HS-27A (cell line): ENCODE data around the gene RMND5B.
"Not testable (repeated sequence)": the region's sequence is repeated elsewhere in the genome, so short reads cannot be mapped to it uniquely, and the experiment has no call there.

Source experiments
- DNase-seq: peaks from one replicate; pipeline ENCODE4 v3.0.0-alpha.2; 2012; ENCODE audit warnings: low read depth, missing footprints

The RMND5B gene

GRCh38 chr5:178114325-178115135, 16.3 kb upstream of the RMND5B start:
- no peak for DNase-seq

GRCh38 chr5:178115136-178115813, 15.5 kb upstream of the RMND5B start:
- DNase-seq: no peak

- no peak for DNase-seq
These were observed 15.0 kb upstream of the RMND5B start for GRCh38 chr5:178115814-178116142.

- no peak for DNase-seq
These were observed 14.5 kb upstream of the RMND5B start for GRCh38 chr5:178116143-178116885.

GRCh38 chr5:178117923-178118701, 12.7 kb upstream of the RMND5B start:
- DNase-seq: no peak

- DNase-seq: no peak
These were observed 10.8 kb upstream of the RMND5B start for GRCh38 chr5:178119915-178120606.

GRCh38 chr5:178120607-178121357, 10.0 kb upstream of the RMND5B start:
- DNase-seq: no peak

GRCh38 chr5:178121391-178122276, 9.2 kb upstream of the RMND5B start:
- DNase-seq: no peak

- DNase-seq: no peak
These were observed 8.5 kb upstream of the RMND5B start for GRCh38 chr5:178122346-178122745.

- DNase-seq: no peak
These were observed 7.5 kb upstream of the RMND5B start for GRCh38 chr5:178123094-178123965.

GRCh38 chr5:178123966-178124925, 6.6 kb upstream of the RMND5B start:
- no peak for DNase-seq

- no peak for DNase-seq
These were observed 5.4 kb upstream of the RMND5B start for GRCh38 chr5:178125253-178125906.

GRCh38 chr5:178126556-178126955, 4.3 kb upstream of the RMND5B start:
- no peak for DNase-seq

GRCh38 chr5:178127300-178128009, 3.4 kb upstream of the RMND5B start:
- not testable (repeated sequence) for DNase-seq

- no peak for DNase-seq
These were observed 1.5 kb upstream of the RMND5B start for GRCh38 chr5:178129296-178129695.

- DNase-seq: not testable (repeated sequence)
These were observed 609 bp upstream of the RMND5B start for GRCh38 chr5:178130234-178130575.
